ENCODE measurements around the gene CASTOR1.
"Not testable (repeated sequence)": the region's sequence is repeated elsewhere in the genome, so short reads cannot be mapped to it uniquely, and the experiment has no call there.

CASTOR1 gene

GRCh38 chr22:30289141-30289979 lies at the start of gene CASTOR1:
CASTOR1 (minus strand) TSS chr22:30289505; CDS start chr22:30289497, 8 bp downstream.
- DNase-seq = peak; percentile 98

GRCh38 chr22:30338802-30339201 lies 49.5 kb upstream of the CASTOR1 start:
- DNase-seq = no peak

GRCh38 chr22:30338341-30338740 lies 49.0 kb upstream of the CASTOR1 start:
- not testable (repeated sequence) for DNase-seq

GRCh38 chr22:30337461-30337778 lies 48.1 kb upstream of the CASTOR1 start:
- no peak for DNase-seq

- DNase-seq = no peak
These were observed 47.6 kb upstream of the CASTOR1 start for GRCh38 chr22:30336752-30337460.

GRCh38 chr22:30335236-30335635 lies 45.9 kb upstream of the CASTOR1 start:
- no peak for DNase-seq

GRCh38 chr22:30334646-30335045 lies 45.3 kb upstream of the CASTOR1 start:
- DNase-seq = no peak

GRCh38 chr22:30333707-30334087 lies 44.4 kb upstream of the CASTOR1 start:
- no peak for DNase-seq

- no peak for DNase-seq
These were observed 43.8 kb upstream of the CASTOR1 start for GRCh38 chr22:30332994-30333706.

GRCh38 chr22:30332551-30332950 lies 43.2 kb upstream of the CASTOR1 start:
- DNase-seq = no peak

- DNase-seq = no peak
These were observed 39.3 kb upstream of the CASTOR1 start for GRCh38 chr22:30328466-30329049.

GRCh38 chr22:30327864-30328345 lies 38.6 kb upstream of the CASTOR1 start:
- DNase-seq = no peak

- DNase-seq = peak; percentile 90 to 99 (median 95)
These were observed 37.5 kb upstream of the CASTOR1 start, which contains the start of gene TBC1D10A for GRCh38 chr22:30326706-30327362. TBC1D10A (minus strand) TSS chr22:30326941; CDS start chr22:30326881, 60 bp downstream.

GRCh38 chr22:30326255-30326705 lies 37.0 kb upstream of the CASTOR1 start:
- peak in 2 of 3 donors; percentile 50 to 68 for DNase-seq

- no peak for DNase-seq
These were observed 36.5 kb upstream of the CASTOR1 start for GRCh38 chr22:30325724-30326254.

GRCh38 chr22:30325065-30325720 lies 35.9 kb upstream of the CASTOR1 start:
- DNase-seq = peak; percentile 93 to 96 (median 94)

GRCh38 chr22:30324014-30324730 lies 34.9 kb upstream of the CASTOR1 start:
- peak; percentile 51 to 59 (median 58) for DNase-seq

GRCh38 chr22:30323246-30323645 lies 33.9 kb upstream of the CASTOR1 start:
- no peak for DNase-seq

- DNase-seq = no peak
These were observed 32.2 kb upstream of the CASTOR1 start for GRCh38 chr22:30321461-30321860.

GRCh38 chr22:30320021-30320556 lies 30.8 kb upstream of the CASTOR1 start:
- DNase-seq = no peak
